IPS-18c (cell line): Measurements from ENCODE around the gene TNFSF9.
"Not testable (repeated sequence)": the region's sequence is repeated elsewhere in the genome, so short reads cannot be mapped to it uniquely, and the experiment has no call there.

Source experiments
- H3K4me3 ChIP-seq: 2 replicates; pipeline ENCODE4 v1.7.0; 2013; ENCODE audit warnings: low read depth, mild to moderate bottlenecking, low read length, moderate library complexity; ENCODE audit not compliant: insufficient read depth
- H3K9me3 ChIP-seq: one replicate; pipeline ENCODE4 v1.6.1; 2013; ENCODE audit warnings: mild to moderate bottlenecking, low read length, moderate library complexity; ENCODE audit not compliant: control insufficient read depth, insufficient read depth

The TNFSF9 gene

GRCh38 chr19:6551607-6552450 lies 21.0 kb downstream of the TNFSF9 start:
- H3K9me3 ChIP-seq = no peaks in the 10 kb centered on the region
- no peak overlapping the region for H3K4me3 ChIP-seq

- Histone ChIP-seq H3K4me3 (no peak overlapping the region), H3K9me3 (no peaks in the 10 kb centered on the region)
Measured at GRCh38 chr19:6556043-6556449, 25.2 kb downstream of the TNFSF9 start.

- no peak overlapping the region for H3K4me3 ChIP-seq
- no peaks in the 10 kb centered on the region for H3K9me3 ChIP-seq
Measured at GRCh38 chr19:6556480-6557195, 25.8 kb downstream of the TNFSF9 start.

- not testable (repeated sequence) for H3K9me3 ChIP-seq, H3K4me3 ChIP-seq
Measured at GRCh38 chr19:6562437-6562836, 31.6 kb downstream of the TNFSF9 start.

- Histone ChIP-seq H3K9me3 (peaks cover 4% of the 10 kb centered on the region), H3K4me3 (no peak overlapping the region)
Measured at GRCh38 chr19:6564393-6564792, 33.6 kb downstream of the TNFSF9 start.

- not testable (repeated sequence) for H3K9me3 ChIP-seq
Measured at GRCh38 chr19:6566727-6567126, 35.9 kb downstream of the TNFSF9 start.

GRCh38 chr19:6568010-6568526 lies 37.2 kb downstream of the TNFSF9 start:
- Histone ChIP-seq H3K9me3 (peaks cover 5% of the 10 kb centered on the region), H3K4me3 (no peak overlapping the region)

More at GRCh38 chr19:6566727-6567126, 35.9 kb downstream of the TNFSF9 start:
- not testable (repeated sequence) for H3K4me3 ChIP-seq

- Histone ChIP-seq H3K4me3 (no peak overlapping the region), H3K9me3 (peaks cover 4% of the 10 kb centered on the region)
Measured at GRCh38 chr19:6568816-6569215, 38.0 kb downstream of the TNFSF9 start.

GRCh38 chr19:6570764-6571163 lies 39.9 kb downstream of the TNFSF9 start:
- H3K4me3 ChIP-seq = no peak overlapping the region
- peaks cover 4% of the 10 kb centered on the region for H3K9me3 ChIP-seq

GRCh38 chr19:6571167-6571566 lies 40.3 kb downstream of the TNFSF9 start:
- H3K9me3 ChIP-seq = peaks cover 4% of the 10 kb centered on the region

GRCh38 chr19:6572217-6572616 lies 41.4 kb downstream of the TNFSF9 start:
- H3K4me3 ChIP-seq = no peak overlapping the region; the same call in 1 of the 2 replicates

More at GRCh38 chr19:6571167-6571566, 40.3 kb downstream of the TNFSF9 start:
- H3K4me3 ChIP-seq = no peak overlapping the region

GRCh38 chr19:6573350-6573749 lies 42.5 kb downstream of the TNFSF9 start:
- Histone ChIP-seq H3K4me3 (no peak overlapping the region), H3K9me3 (peaks cover 2% of the 10 kb centered on the region)

More at GRCh38 chr19:6572217-6572616, 41.4 kb downstream of the TNFSF9 start:
- peaks cover 4% of the 10 kb centered on the region for H3K9me3 ChIP-seq

GRCh38 chr19:6576869-6577475 lies 46.1 kb downstream of the TNFSF9 start:
- Histone ChIP-seq H3K9me3 (peaks cover 4% of the 10 kb centered on the region), H3K4me3 (no peak overlapping the region)

- no peak overlapping the region for H3K4me3 ChIP-seq
- H3K9me3 ChIP-seq = peaks cover 2% of the 10 kb centered on the region
Measured at GRCh38 chr19:6577476-6578125, 46.8 kb downstream of the TNFSF9 start.

- H3K9me3 ChIP-seq = peaks cover 2% of the 10 kb centered on the region
- no peak overlapping the region for H3K4me3 ChIP-seq
Measured at GRCh38 chr19:6579450-6580178, 48.8 kb downstream of the TNFSF9 start.

GRCh38 chr19:6580313-6580712 lies 49.5 kb downstream of the TNFSF9 start:
- Histone ChIP-seq H3K9me3 (peaks cover 2% of the 10 kb centered on the region), H3K4me3 (no peak overlapping the region)
